ENCODE measurements around the gene NIN. TPM values are rescaled to one million over a fixed set of nuclear protein-coding genes. Genes with fewer than 3 reads are reported as not detected.

Gene NIN
- total RNA-seq, 4 donors from 2014 or later, result 16.2 to 49.3 (median 29.2) TPM

DNA sequence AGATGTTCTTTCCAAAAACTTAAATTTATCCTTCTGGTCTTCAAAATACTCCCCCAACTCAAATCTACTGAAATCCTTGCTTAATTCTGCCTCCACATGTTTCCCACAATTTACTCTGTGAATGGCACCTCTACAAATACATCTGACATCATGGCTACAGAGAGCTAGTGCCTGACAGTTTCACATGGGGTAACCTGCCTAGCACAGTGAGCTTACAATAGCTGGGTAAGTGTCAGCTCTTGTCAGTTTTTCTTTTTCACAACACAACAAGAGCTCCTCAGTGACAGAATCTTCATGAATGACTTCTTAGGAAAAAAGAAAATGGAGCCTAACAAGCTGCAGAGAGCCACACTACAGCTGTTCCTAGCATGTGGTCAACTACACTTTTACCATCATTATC is 54.4 kb downstream of the NIN start:
- H3K27me3 ChIP-seq, result no peaks in the 10 kb centered on the region
- DNase-seq, result no peak
- intact Hi-C loops (cut with DNase I; ENCODE audit: low total_unique reads) (loop anchor here (2.0 to 10.0 kb wide), 5 partner anchors 39 to 912 kb away; no protein-coding TSS in a partner anchor), in situ Hi-C loops (cut with MboI; ENCODE audit: low sequenced_read_pairs in 4 of 4) (loop anchor here (5.0 to 25.0 kb wide), 6 partner anchors 162 to 464 kb away; partner anchors contain the start of genes DMAC2L (in 2 of the 4) and L2HGDH (in 2 of the 4))
- peaks cover 17 to 38% of the 10 kb centered on the region in 2 donors for H3K4me1 ChIP-seq
- peaks cover 0 to 15% of the 10 kb centered on the region in 2 donors for H3K36me3 ChIP-seq
- peak overlapping the region; percentile 66 to 79 (median 74) for H3K27ac ChIP-seq
- TF ChIP-seq, protein P1, sequence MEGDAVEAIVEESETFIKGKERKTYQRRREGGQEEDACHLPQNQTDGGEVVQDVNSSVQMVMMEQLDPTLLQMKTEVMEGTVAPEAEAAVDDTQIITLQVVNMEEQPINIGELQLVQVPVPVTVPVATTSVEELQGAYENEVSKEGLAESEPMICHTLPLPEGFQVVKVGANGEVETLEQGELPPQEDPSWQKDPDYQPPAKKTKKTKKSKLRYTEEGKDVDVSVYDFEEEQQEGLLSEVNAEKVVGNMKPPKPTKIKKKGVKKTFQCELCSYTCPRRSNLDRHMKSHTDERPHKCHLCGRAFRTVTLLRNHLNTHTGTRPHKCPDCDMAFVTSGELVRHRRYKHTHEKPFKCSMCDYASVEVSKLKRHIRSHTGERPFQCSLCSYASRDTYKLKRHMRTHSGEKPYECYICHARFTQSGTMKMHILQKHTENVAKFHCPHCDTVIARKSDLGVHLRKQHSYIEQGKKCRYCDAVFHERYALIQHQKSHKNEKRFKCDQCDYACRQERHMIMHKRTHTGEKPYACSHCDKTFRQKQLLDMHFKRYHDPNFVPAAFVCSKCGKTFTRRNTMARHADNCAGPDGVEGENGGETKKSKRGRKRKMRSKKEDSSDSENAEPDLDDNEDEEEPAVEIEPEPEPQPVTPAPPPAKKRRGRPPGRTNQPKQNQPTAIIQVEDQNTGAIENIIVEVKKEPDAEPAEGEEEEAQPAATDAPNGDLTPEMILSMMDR (IDR thresholded peaks at IDR 0.05 in 4 of 5, conservative IDR thresholded peaks at IDR 0.05 in 1 of 5), result no peak
- no peak for TF ChIP-seq POLR2A (IDR thresholded peaks at IDR 0.05)
- H3K4me3 ChIP-seq, result no peak overlapping the region
- no peaks in the 10 kb centered on the region for H3K9me3 ChIP-seq
- no peak for ATAC-seq

DNA sequence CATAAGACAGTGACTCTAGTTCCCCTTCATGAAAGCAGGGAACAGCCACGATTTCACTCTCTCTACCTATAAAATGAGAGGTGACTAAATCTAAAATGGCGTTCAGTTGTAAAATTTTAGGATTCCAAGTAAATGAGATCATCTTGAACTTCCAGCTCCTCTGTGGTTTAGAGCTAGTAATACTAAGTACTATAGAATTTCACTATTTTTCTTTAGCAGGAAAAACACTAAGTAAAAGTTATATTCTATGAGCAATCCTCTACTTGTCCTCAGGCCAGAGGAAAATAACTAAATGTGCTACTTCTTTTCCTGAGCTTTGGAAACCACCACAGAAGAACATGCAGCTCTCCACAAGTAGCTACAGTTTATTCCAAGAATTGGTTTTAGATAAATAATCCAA is 55.6 kb downstream of the NIN start:
- DNase-seq (no peak), ATAC-seq (no peak)
- intact Hi-C loops (cut with DNase I; ENCODE audit: low total_unique reads), result loop anchor here (5.0 to 10.0 kb wide), 4 partner anchors 38 to 911 kb away; no protein-coding TSS in a partner anchor
- in situ Hi-C loops (cut with MboI; ENCODE audit: low sequenced_read_pairs in 4 of 4), result loop anchor here (5.0 to 25.0 kb wide), 6 partner anchors 161 to 463 kb away; partner anchors contain the start of genes DMAC2L (in 2 of the 4) and L2HGDH (in 2 of the 4)
- no peaks in the 10 kb centered on the region for H3K9me3 ChIP-seq
- H3K4me3 ChIP-seq, result no peak overlapping the region
- no peak for TF ChIP-seq POLR2A (IDR thresholded peaks at IDR 0.05)
- TF ChIP-seq, protein P1 (IDR thresholded peaks at IDR 0.05 in 4 of 5, conservative IDR thresholded peaks at IDR 0.05 in 1 of 5), result no peak
- H3K27ac ChIP-seq, result peak overlapping the region; percentile 66 to 79 (median 74)
- H3K36me3 ChIP-seq, result peaks cover 0 to 27% of the 10 kb centered on the region in 2 donors
- H3K27me3 ChIP-seq, result no peaks in the 10 kb centered on the region
- H3K4me1 ChIP-seq, result peaks cover 17 to 38% of the 10 kb centered on the region in 2 donors

DNA sequence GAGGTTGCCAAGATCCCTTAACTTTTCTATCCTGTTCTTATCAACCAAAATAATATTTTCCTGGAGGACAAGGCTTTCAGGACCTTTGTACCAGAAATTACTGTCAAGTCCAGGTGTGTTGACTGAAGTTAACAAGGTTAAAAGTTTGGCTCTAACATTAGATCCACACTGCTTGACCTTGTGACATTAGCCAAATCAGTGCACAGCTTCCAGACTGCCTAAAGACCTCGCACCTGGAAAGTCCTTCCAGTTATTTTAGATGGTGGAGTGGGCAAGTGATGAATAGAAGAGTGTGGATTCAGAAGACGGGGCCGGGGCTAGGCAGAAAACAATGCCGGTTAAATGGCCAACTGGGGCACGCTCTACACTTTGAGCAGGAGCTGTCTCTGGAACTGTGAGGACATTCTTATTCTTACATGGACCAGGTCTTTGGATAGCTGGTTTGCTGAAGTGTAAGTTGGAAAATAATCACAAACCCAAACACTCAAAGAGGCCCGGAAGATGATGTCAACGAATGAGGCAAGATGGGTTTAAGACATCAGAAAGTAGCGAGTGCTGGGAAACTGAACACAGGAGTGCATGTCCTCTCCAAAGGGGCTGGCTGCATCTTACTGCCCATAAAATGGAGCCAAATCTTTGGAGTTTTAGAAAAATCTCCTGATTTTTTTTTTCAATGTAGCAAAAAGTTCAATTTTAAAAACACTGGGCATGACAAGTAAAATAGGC is 56.3 kb downstream of the NIN start:
- ATAC-seq, result no peak
- peaks cover 0 to 33% of the 10 kb centered on the region in 2 donors for H3K36me3 ChIP-seq
- no peaks in the 10 kb centered on the region for H3K27me3 ChIP-seq
- H3K27ac ChIP-seq, result peak overlapping the region; percentile 66 to 79 (median 74)
- H3K4me3 ChIP-seq, result no peak overlapping the region
- intact Hi-C loops (cut with DNase I; ENCODE audit: low total_unique reads) (loop anchor here (5.0 to 10.0 kb wide), 4 partner anchors 37 to 910 kb away; no protein-coding TSS in a partner anchor), in situ Hi-C loops (cut with MboI; ENCODE audit: low sequenced_read_pairs in 4 of 4) (loop anchor here (5.0 to 25.0 kb wide), 6 partner anchors 160 to 462 kb away; partner anchors contain the start of genes DMAC2L (in 2 of the 4) and L2HGDH (in 2 of the 4))
- TF ChIP-seq POLR2A (IDR thresholded peaks at IDR 0.05), result no peak
- TF ChIP-seq, protein P1 (IDR thresholded peaks at IDR 0.05 in 4 of 5, conservative IDR thresholded peaks at IDR 0.05 in 1 of 5), result no peak
- DNase-seq, result no peak
- H3K4me1 ChIP-seq, result peaks cover 17 to 38% of the 10 kb centered on the region in 2 donors
- H3K9me3 ChIP-seq, result no peaks in the 10 kb centered on the region

DNA sequence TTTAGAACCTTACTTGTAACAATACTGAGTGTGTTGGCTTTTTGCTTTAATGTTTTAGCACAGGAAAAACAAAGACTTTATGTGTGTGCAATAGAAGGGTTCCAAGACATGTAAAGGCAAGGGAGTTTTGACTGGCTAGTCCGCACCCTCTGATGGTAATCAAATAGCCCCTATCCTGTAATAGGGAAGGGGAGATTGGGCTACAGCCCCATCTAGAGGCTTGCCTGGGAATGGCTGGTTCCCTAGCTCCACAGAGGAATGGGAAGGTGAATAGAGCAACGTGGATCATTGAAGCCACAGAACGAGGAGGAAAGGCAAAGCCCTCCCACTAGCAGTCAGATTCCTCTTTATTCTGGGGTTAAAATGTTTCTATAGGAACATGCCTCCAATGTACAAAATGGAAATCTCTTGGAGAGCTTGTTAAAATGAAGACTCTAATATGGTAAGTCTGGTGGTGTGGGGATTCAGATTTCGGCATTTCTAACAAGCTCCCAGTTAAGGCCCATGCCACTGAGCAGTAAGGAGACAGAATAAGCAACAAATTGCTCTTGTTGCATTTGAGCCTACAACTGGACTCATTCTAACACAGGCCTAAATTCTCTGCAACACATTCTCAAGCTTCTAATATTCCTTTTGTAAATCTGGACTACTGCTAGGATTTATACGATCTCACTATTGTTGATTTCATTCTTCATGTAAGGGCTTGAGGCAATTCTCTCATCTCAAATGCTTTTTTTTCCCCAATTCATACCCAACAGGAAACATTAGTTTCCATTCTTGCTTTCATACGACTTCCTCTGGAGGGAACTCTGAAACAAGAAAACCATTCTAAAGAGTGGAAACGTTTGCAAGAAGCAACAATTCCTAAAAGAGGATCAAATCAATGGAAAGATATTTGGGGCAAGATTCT is 57.1 kb downstream of the NIN start:
- TF ChIP-seq POLR2A (IDR thresholded peaks at IDR 0.05), result no peak
- TF ChIP-seq, protein P1 (IDR thresholded peaks at IDR 0.05 in 4 of 5, conservative IDR thresholded peaks at IDR 0.05 in 1 of 5), result peak; percentile 58 to 87 (median 79)
- in situ Hi-C loops (cut with MboI; ENCODE audit: low sequenced_read_pairs in 4 of 4), result loop anchor here in 3 of 4 donors (10.0 kb wide), 4 partner anchors 159 to 229 kb away; no protein-coding TSS in a partner anchor
- Histone ChIP-seq H3K9me3 (no peaks in the 10 kb centered on the region), H3K27me3 (no peaks in the 10 kb centered on the region), H3K4me1 (peaks cover 17 to 37% of the 10 kb centered on the region in 2 donors), H3K4me3 (no peak overlapping the region), H3K36me3 (peaks cover 0 to 41% of the 10 kb centered on the region in 2 donors), H3K27ac (peak overlapping the region in 3 of 4 donors; percentile 70 to 79 (median 79))
- ATAC-seq (peak; percentile 48 to 74), DNase-seq (peak in 1 of 2 donors; percentile 53)
- intact Hi-C loops (cut with DNase I; ENCODE audit: low total_unique reads), result loop anchor here (1.0 to 10.0 kb wide), 3 partner anchors 106 to 909 kb away; partner anchors contain the start of gene SAV1
